GM19239 (cell line): Measurements from ENCODE around the gene DHRSX.
"Not testable (repeated sequence)": the region's sequence is repeated elsewhere in the genome, so short reads cannot be mapped to it uniquely, and the experiment has no call there.

Source experiments
- DNase-seq: peaks from one replicate; pipeline ENCODE4 v3.0.0; 2011; ENCODE audit warnings: low spot score; ENCODE audit not compliant: insufficient read length
- FAIRE-seq: peaks from 2 replicates; lab custom pipeline; 2011; peaks lifted over from hg19 to GRCh38; lab: Jason Lieb, UNC

The DHRSX gene, protein sequence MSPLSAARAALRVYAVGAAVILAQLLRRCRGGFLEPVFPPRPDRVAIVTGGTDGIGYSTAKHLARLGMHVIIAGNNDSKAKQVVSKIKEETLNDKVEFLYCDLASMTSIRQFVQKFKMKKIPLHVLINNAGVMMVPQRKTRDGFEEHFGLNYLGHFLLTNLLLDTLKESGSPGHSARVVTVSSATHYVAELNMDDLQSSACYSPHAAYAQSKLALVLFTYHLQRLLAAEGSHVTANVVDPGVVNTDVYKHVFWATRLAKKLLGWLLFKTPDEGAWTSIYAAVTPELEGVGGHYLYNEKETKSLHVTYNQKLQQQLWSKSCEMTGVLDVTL

GRCh38 chrX:2500803-2501558 is at the start of gene DHRSX, which contains the start of gene ZBED1:
DHRSX (minus strand) TSS chrX:2500976; CDS start chrX:2500925, 51 bp downstream.
ZBED1 (minus strand) TSS chrX:2500976; CDS start chrX:2490719, 10,257 bp downstream.
- peak; percentile 72 for DNase-seq
- FAIRE-seq: no peak

GRCh38 chrX:2549876-2550275 is 49.1 kb upstream of the DHRSX start:
- DNase-seq: no peak
- no peak for FAIRE-seq

GRCh38 chrX:2548711-2549423 is 48.1 kb upstream of the DHRSX start:
- FAIRE-seq (no peak), DNase-seq (no peak)

GRCh38 chrX:2547736-2548135 is 47.0 kb upstream of the DHRSX start:
- FAIRE-seq: no peak
- DNase-seq: no peak

- no peak for FAIRE-seq
- DNase-seq: no peak
These were observed 45.7 kb upstream of the DHRSX start for GRCh38 chrX:2546496-2546895.

DNA sequence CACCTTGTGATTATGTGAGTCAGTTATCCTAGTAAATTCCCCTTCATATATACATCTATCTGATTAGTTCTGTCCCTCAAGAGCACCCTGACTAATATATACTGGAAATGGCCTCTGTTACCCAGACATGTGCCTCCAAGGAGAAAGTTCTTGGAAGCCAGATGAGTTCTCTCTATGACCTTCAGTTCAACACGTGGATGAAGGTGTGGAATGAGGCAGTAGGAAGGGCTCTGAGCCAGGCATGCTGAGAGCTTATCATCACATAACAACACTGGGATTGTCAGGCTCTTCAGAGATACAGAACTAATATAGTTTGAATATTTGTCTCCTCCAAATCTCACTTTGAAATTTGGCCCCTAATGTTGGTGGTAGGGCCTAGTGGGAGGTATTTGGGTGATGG is 44.4 kb upstream of the DHRSX start:
- DNase-seq (no peak), FAIRE-seq (no peak)

- DNase-seq: no peak
- FAIRE-seq: no peak
These were observed 42.2 kb upstream of the DHRSX start for GRCh38 chrX:2542826-2543521.

DNA sequence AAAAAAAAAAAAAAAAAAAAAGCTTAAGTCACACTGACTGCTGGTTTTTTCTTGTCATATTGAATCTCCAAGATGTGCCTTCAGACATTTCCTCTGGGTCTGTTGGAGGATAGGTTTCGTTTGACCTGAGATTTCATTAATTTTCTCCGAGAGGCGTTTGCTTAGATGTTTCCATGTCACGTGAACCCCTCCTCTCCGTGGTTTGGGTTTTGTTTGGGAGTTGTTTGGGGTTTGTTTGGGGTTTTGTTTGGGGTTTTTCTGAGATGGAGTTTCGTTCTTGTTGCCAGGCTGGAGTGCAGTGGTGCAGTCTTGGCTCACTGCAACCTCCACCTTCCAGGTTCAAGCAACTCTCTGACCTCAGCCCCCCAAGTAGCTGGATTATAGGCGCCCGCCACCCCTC is 40.8 kb upstream of the DHRSX start:
- DNase-seq (no peak), FAIRE-seq (no peak)

DNA sequence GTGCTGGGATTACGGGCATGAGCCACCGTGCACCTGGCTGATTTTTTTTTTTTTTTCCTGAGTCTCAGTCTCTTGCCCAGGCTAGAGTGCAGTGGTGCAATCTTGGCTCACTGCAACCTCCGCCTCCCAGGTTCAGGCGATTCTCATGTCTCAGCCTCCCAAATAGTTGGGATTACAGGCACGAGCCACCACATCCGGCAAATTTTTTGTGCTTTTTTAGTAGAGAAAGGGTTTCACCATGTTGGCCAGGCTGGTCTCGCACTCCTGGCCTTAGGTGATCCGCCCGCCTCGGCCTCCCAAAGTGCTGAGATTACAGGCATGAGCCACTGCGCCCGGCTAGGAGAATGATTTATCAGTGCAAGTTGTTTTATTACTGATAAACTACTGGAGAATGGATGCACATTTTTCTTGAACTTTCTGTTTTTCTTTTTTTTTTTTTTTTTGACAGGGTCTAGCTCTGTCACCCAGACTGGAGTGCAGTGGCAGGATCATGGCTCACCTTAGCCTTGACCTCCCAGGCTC is 39.7 kb upstream of the DHRSX start:
- DNase-seq (no peak), FAIRE-seq (no peak)

- no peak for FAIRE-seq
- DNase-seq: no peak
These were observed 38.8 kb upstream of the DHRSX start for GRCh38 chrX:2539586-2539985.

GRCh38 chrX:2538031-2538757 is 37.4 kb upstream of the DHRSX start:
- DNase-seq (no peak), FAIRE-seq (no peak)

DNA sequence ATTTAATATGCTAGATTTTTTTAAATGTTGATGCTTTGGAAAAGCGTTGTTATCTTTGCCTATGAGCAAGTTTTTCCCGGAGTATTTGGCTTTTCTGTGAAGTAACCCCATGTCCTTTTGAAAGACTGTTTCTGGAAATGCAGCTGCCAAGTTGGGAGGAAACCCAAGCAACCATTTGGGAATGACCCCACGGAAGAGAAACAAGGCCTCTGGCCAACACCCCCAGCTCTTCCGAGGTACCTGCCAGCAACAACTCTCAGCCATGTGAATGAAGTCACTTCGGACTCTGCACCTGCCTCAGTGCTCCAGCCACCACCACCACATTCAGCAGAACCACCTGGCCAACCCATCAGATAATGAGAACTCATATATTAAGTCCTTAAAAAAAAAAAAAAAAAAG is 36.2 kb upstream of the DHRSX start:
- no peak for DNase-seq
- FAIRE-seq: no peak

DNA sequence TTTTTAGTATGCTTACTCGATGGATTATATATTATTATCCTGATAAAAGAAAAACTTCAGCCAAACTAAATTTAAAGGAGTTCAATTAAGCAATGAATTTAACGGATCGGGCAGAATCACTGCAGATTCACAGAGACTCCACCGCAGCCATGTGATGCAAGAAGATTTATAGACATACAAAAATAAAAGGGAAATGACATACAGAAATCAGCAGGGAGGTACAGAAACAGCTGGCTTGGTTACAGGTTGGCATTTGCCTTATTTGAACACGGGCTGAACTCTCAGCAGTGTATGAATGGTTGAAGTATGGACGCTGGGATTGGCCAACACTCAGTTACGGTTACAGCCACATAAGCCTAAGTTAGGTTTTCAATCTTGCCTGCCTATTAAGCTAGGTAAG is 35.4 kb upstream of the DHRSX start:
- FAIRE-seq: no peak
- no peak for DNase-seq

DNA sequence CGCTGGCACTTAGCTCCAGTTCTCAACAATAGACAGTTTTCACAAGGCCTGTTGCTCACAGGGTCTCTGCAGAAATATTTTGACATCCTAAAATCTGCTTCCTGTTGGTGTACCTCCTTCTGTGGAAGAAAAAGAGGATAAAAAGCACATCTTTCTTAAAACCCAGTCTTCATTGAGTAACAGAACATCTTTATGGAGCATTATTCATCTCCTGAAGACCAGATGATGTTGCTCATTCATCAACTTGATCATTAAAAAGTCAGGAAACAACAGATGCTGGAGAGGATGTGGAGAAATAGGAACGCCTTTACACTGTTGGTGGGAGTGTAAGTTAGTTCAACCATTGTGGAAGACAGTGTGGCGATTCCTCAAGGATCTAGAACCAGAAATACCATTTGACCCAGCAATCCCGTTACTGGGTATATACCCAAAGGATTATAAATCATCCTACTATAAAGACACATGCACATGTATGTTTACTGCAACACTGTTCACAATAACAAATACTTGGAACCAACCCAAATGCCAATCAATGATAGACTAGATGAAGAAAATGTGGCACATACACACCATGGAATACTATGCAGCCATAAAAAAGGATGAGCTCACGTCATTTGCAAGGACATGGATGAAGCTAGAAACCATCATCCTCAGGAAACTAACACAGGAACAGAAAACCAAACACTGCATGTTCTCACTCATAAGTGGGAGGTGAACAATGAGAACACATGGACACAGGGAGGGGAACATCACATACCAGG is 33.7 kb upstream of the DHRSX start:
- peak; percentile 40 for FAIRE-seq
- DNase-seq: not testable (repeated sequence)

DNA sequence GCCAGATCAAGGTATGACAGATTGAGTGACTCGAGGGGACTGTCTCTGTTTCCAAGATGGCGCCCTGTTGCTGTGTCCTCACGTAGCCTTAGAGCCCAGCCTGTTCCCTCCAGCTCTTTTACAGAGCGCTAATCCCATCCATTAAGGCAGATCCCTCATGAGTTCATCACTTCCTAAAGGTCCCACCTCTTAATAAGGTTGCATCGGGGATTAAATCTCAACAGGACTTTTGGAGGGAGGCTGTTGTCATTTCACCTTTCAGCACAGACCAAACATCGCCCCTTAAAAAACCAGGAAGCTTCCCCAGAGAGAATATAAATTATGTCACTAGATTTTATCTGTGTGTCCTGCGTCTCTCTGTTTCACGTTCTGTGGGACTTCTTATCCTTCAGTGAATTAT is 32.6 kb upstream of the DHRSX start:
- FAIRE-seq: no peak
- DNase-seq: no peak

DNA sequence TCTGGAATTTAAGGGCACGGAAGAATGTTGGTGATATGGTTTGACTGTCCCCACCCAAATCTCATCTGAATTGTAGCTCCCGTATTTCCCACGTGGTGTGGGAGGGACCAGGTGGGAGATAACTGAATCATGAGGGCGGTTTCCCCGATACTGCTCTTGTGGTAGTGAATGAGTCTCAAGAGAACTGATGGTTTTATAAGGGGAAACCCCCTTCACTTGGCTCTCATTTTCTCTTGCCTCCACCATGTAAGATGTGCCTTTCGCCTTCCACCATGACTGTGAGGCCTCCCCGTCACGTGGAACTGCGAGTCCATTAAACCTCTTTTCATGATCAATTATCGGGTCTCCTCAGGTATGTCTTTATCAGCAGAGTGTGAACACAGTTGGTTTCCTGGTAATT is 25.6 kb upstream of the DHRSX start:
- DNase-seq (no peak), FAIRE-seq (no peak)

GRCh38 chrX:2523911-2524310 is 23.1 kb upstream of the DHRSX start:
- no peak for FAIRE-seq
- DNase-seq: no peak

- DNase-seq (no peak), FAIRE-seq (peak; percentile 62)
These were observed 21.2 kb upstream of the DHRSX start for GRCh38 chrX:2521927-2522386.
